ENCODE results near the gene SPATA32.

DNA sequence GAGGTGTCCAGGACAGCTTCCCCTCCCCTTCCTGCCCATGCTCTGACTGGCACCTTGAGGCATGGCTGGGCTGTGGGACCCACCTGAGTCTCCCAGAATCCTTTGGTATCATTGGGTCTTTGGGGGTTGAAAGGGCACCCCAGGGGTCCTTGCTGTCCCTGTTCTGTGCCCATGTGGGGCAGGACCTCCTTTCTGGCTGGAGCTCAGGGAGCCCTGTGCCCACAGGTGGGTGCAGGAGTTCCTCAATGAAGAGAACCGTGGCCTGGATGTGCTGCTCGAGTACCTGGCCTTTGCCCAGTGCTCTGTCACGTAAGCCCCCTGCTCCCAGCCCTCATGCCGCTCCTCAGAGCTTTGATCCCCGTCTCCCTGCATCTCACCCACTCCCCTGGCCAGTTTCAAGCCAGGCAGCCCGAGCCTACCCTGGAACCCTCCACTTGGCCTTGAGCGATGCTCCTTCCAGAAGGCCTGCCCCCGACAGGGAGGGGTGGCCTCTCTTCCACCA, 28.4 kb downstream of the SPATA32 start:
- TF ChIP-seq CTCF (IDR thresholded peaks at IDR 0.05) (no peak), EZH2phosphoT487 (IDR thresholded peaks at IDR 0.05) (no peak)
